OCI-M1 (cell line): ENCODE results near the gene LIFR.
"Not testable (repeated sequence)": the region's sequence is repeated elsewhere in the genome, so short reads cannot be mapped to it uniquely, and the experiment has no call there.

Experiments
- DNase-seq: peaks from one replicate; lab custom pipeline; 2025; lab: John Stamatoyannopoulos, UW

The LIFR gene, protein sequence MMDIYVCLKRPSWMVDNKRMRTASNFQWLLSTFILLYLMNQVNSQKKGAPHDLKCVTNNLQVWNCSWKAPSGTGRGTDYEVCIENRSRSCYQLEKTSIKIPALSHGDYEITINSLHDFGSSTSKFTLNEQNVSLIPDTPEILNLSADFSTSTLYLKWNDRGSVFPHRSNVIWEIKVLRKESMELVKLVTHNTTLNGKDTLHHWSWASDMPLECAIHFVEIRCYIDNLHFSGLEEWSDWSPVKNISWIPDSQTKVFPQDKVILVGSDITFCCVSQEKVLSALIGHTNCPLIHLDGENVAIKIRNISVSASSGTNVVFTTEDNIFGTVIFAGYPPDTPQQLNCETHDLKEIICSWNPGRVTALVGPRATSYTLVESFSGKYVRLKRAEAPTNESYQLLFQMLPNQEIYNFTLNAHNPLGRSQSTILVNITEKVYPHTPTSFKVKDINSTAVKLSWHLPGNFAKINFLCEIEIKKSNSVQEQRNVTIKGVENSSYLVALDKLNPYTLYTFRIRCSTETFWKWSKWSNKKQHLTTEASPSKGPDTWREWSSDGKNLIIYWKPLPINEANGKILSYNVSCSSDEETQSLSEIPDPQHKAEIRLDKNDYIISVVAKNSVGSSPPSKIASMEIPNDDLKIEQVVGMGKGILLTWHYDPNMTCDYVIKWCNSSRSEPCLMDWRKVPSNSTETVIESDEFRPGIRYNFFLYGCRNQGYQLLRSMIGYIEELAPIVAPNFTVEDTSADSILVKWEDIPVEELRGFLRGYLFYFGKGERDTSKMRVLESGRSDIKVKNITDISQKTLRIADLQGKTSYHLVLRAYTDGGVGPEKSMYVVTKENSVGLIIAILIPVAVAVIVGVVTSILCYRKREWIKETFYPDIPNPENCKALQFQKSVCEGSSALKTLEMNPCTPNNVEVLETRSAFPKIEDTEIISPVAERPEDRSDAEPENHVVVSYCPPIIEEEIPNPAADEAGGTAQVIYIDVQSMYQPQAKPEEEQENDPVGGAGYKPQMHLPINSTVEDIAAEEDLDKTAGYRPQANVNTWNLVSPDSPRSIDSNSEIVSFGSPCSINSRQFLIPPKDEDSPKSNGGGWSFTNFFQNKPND

GRCh38 chr5:38556599-38557307 is at the start of gene LIFR:
Gene LIFR (minus strand): TSS chr5:38556646. CDS start chr5:38530647, 25,999 bp downstream.
- DNase-seq: no peak

GRCh38 chr5:38605610-38606009 is 49.2 kb upstream of the LIFR start:
- no peak for DNase-seq

- DNase-seq: no peak
Measured at GRCh38 chr5:38603691-38604090, 47.2 kb upstream of the LIFR start.

- DNase-seq: no peak
Measured at GRCh38 chr5:38602641-38603040, 46.2 kb upstream of the LIFR start.

- no peak for DNase-seq
Measured at GRCh38 chr5:38601863-38602298, 45.4 kb upstream of the LIFR start.

DNA sequence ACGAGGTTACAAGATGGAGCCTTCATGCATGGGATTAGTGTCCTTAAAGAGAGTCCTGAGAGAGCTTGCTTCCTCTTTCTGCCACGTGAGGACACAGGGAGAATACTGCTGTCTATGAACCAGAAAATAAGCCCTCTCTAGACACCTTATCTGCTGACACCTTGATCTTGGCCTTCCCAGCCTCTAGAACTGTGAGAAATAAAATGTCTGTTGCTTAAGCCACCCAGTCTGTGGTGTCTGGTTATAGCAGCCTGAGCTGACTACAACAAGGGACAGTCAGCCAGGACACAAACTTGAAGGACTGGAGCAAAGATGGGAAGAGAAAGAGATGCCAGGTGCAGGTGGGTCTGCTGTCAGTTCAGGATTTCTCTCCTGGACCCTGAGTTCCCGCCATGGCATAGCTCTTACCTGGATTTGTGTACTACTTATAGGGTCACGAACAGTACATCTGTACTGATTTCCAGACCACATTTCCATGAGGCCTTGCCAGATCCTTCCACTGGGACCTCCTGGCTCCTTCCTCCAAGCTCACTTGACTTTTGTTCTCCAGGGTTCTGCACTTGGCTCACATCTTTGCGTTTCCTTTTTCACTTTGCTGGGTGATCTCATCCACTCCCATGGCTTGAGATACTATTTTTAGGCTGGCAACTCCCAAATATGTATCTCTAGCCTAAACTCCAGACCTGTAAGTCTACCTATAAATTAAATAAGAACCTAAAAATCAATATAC is 44.9 kb upstream of the LIFR start:
- peak; percentile 7 for DNase-seq

DNA sequence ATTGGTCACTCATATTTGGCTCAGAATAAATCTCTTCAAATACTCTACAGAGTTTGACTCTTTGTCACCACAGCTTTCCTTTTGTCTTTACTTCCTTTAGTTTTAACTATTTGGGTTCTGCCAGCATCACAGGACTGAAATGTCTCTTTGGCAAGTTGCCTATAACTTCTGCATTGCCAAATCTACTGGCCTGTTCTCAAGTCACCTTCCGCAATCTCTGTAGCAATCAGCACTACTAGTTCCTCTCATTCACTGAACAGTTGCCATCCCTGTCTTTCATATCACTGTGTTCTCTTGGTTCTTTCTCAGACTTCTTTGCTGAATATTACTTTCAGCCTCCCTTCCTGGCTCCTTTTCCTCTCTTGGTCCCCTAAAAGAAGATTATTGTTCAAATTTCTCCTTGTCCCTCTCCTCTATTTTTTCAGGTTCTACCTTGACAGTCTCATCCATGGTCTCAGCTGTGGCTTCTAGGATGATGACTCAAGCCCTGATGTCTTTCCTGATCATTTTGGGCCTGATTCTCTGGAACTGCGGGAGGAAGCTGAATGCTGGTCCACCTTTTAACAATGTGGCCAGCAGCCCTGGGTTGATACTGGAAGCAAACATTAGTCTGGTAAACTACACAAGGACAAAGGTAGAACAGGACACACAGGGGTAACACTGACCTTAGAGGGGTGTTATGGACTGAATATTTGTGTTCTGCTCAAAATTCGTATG is 44.0 kb upstream of the LIFR start:
- DNase-seq: no peak

- DNase-seq: not testable (repeated sequence)
Measured at GRCh38 chr5:38599751-38600150, 43.3 kb upstream of the LIFR start.

DNA sequence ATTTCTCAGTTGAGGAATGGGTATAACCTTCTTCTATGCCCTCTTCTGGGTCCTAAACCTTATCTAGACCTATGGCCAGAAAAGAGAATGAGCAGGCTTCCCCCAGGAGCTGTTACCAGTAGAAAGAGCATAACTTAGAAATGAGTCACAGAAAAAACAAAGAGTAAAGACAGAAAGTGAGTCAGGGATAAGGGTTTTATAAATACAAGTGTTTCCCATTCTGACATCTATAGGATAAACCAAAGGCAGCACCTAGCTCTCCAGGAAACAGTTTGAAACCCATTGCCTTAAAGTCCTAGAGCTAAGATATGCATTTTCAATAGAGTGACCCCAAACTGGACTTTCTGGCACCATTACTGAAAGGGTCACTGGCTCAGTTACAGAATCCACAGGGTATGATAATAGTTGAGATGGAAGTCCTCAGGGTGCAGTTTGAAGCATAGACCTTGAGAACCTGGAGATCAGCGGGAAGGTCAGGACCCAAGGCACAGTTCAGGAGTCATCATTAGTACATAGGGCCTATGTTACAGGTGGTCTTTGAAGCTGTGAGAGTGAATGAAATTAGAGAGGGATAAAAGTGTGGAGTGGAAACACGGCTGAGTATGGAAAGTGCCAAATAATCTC is 42.7 kb upstream of the LIFR start:
- no peak for DNase-seq

DNA sequence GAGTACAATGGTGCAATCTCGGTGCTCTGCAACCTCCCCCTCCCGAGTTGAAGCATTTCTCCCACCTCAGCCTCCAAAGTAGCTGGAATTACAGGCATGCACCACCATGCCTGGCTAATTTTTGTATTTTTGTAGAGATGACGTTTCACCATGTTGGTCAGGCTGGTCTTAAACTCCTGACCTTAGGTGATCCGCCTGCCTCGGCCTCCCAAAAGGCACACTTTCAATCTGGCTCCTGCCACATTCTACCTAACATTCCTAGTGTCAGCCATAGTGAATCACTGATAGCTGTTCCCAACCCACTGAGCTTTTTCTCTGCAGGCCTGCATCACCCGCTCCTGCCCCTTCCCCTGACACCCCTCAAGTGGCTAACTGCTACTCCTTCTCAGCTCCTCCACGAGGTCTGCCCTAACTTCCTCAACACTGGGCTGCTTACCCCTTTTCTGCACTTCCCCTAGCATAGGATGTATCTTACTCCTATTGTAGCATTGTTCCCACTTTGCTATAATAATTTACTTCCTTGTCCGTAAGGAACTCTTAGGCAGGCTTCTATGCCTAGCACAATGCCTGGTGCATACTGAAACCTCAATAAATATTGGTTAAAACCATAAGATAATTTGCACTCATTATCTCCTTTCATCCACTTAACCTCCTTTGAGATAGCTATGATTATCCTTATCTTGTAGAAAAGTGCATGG is 42.0 kb upstream of the LIFR start:
- no peak for DNase-seq

DNA sequence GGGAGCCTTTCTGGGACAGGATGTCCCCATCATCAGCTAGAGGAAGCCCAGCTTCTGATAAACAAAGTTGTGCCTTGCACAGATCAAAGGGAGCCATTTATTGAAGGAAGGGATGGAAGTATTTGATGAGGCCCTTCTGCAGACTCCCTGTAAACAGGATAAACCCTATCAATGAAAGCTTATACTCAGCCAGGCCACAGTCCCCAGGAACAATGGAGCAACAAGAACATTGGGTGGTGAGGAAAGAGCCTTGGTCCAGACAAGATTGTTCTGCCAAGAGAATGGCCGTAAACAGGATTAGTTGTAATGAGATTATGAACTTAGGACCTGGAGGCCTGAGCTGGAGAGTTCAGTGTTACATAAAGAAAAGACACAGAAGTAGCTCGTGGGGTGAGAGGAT is 40.5 kb upstream of the LIFR start:
- no peak for DNase-seq

GRCh38 chr5:38595132-38595745 is 38.8 kb upstream of the LIFR start:
- no peak for DNase-seq

- no peak for DNase-seq
Measured at GRCh38 chr5:38593959-38594358, 37.5 kb upstream of the LIFR start.

GRCh38 chr5:38591523-38591849 is 35.0 kb upstream of the LIFR start:
- no peak for DNase-seq

DNA sequence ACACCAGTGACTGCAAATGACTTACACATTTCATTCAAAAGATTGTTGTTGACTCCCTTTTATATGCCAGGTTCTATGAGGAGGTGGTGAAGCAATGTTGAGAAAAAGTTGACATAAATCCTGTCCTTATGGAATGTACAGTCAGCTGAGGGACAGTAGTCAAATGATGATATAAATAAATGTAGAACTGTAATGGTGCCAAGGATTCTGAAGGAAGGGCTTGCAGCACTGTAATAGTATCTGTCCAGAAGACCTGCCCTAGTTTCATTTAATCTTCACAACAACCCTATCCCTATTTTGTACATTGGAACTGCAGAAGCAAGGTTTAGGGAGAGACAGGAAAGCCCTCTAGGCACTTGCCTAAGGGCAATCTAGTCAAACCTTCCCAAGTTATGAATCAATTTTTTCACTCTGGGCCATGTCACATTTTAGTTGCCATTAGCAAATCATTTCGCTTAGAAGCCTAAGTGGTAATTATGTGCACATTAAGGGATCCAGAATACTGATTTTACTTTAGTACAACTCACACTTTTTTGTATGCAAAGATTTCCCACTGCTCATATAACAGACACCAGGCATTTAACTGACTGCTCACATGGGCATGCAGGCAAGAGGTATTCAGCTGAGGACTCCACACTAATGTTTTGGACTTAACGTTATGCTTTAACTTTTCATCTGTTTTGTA is 34.5 kb upstream of the LIFR start:
- no peak for DNase-seq

GRCh38 chr5:38589629-38590028 is 33.2 kb upstream of the LIFR start:
- no peak for DNase-seq

DNA sequence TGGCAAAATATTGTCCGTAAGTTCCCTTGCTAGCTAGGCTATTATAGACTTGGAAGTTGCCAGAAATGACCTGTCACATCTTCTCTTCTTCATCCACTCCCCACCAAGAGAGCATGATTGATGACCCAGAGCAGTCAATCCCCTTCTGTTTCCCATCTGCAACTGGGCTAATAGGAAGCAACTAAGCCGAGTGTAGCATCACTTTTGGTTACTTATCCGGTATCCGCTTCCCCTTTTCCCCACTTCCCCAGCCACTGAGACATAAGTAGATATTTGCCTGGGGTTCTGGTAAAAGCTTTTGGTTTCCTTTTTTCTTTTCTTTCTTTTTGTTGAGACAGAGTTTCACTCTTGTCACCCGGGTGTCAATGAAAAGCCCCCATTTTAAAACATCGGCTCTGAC is 29.4 kb upstream of the LIFR start:
- DNase-seq: peak; percentile 6

DNA sequence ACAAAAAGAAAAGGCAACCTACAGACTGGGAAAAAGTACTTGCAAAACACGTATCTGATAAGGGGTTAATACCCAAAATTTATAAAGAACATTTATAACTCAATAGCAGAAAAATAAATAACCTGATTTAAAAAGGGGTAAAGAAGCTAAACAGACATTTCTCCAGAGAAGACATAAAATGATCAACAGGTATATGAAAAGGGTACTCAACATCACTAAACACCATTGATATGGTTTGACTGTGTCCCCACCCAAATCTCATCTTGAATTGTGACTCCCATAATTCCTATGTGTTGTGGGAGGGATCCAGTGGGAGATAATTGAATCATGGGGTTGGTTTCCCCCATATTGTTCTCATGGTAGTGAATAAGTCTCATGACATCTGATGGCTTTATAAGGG is 27.1 kb upstream of the LIFR start:
- DNase-seq: no peak

GRCh38 chr5:38582975-38583319 is 26.5 kb upstream of the LIFR start:
- no peak for DNase-seq
